ENCODE data around the gene RSBN1. TPM values are rescaled to one million over a fixed set of nuclear protein-coding genes. Genes with fewer than 3 reads are reported as not detected.
"Not testable (repeated sequence)": the region's sequence is repeated elsewhere in the genome, so short reads cannot be mapped to it uniquely, and the experiment has no call there.

RSBN1 gene
- total RNA-seq, 1 donor from 2014 or later, result 18.3 TPM

- no peak for DNase-seq
These were observed 29.9 kb downstream of the RSBN1 start for GRCh38 chr1:113782406-113782805.

DNA sequence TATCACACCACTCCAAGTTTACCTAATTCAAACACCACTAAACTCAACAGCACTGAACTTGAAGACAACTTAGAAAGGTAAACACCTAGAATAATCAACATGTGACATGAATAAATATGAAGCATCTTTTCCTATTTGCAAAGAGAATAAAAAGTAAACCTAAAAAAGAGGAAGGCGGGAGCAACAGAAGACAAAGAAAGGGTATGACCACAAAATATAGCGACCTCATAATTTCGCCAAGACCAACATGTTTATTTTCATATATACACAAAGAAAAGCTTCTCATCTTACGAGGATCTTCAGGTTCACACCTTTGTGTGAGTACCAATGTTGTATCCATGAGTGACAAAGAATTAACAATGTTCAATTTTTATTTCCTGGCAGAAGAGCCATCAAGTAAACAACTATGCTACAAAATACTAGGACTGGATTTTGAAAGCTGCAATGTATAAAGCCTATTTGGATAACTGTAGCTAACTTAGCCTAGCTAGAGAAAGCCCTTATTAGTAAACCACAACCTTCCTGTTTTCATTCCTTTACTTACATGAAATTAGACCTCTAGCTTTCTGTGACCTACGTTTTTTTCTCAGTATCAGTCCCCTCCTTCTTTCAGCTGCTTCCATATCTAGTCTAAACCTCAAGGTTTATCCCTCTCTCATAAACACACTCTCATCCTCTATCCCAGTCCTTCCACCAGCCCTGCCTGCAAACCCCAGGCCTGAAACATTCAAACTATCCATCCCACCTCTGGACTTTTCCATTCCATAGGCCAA, 31.7 kb downstream of the RSBN1 start:
- no peak for DNase-seq

- no peak for DNase-seq
These were observed 32.7 kb downstream of the RSBN1 start for GRCh38 chr1:113779542-113779941.

- no peak for DNase-seq
These were observed 34.7 kb downstream of the RSBN1 start for GRCh38 chr1:113777561-113777960.

GRCh38 chr1:113770031-113770430, 42.2 kb downstream of the RSBN1 start:
- no peak for DNase-seq

- no peak for DNase-seq
These were observed 42.7 kb downstream of the RSBN1 start for GRCh38 chr1:113769601-113769970.

DNA sequence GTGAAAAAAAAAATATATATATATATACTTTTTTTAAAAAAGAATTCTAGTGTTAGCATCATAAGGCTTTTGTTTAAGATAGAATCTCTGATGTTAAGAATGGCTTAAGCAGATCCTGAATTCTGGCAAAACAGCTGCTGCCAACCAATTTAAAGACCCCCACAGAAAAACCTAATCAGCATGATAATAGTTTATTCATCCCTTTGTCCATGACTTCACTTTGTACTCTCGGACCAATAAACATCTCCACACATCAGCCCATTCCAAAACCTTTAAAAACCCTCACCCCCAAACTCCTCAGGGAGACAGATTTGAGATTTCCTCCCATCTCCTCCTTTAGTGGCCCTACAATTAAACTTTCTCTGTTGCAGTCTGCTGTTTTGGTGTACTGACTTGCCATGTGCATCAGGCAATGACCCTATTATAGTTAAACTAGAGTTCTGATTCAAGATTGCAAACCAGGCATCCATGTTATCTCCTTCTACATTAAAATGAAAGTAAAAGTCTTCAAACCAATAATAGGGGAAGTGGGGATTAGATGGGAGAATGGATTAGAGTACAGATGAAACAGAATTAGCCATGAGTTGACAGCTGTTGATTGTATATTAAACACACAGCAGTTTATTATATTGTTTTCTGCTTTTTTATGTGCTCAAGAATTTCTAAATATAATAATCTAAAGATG, 43.2 kb downstream of the RSBN1 start:
- DNase-seq, result no peak

DNA sequence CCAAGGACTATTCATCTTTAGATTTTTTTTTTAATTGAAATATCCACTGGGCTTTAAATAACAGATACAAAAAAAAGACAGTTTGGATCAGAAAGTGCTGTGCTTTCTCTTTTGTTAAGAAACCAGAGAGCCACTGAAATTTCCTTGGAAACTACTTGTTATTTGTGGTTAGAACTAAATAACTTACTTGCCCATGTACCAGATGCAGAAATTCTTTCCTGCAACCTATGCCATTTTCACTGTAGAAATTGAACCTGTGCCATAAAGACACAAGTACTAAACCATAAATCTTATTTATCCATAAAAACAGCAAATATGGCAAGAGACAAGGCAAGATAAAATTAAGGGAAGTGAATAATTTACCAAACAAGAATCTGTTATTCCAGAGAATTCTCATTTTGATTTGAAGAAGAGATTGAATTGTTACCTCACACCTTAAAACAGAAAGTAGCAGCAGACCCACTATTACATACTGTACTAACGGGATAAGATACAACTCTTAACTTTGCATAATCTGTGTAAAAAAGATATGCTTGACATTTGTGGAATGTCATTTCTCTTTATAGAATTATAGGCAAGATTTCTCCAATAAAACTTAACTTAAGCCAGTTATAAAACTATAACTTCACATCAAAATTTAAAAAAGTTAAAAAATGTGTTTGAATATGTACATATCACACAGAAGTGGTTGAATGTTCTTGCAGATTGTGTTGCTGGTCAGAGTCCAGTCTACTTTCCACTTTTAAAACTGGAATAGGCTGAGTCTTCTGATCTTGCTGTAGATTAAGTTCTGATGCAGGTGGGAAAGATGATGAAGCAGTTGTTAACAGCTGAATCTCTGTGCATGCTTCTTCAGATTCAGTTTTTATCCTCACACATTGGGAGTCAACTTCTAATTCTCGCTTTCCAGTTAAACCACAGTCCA, 46.7 kb downstream of the RSBN1 start:
- no peak for DNase-seq

DNA sequence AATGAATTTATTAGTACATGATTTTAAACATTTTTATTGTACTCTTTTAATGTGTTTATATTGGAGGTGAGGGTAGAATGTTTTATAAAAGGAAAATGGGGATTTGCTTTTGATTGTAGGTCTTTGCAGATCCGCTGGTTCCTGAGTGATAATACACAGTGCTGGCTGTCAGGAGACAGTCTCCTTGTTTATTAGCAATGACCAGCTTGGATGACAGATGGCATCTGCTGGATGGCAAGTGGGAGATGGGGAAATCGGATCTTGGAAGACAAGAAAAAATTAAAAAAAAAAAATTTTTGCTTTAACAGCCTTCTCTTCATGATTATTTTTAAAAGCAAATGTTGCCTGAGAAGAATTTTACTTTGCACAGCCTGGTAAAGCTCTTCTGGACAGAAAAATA, 48.6 kb downstream of the RSBN1 start:
- no peak for DNase-seq

DNA sequence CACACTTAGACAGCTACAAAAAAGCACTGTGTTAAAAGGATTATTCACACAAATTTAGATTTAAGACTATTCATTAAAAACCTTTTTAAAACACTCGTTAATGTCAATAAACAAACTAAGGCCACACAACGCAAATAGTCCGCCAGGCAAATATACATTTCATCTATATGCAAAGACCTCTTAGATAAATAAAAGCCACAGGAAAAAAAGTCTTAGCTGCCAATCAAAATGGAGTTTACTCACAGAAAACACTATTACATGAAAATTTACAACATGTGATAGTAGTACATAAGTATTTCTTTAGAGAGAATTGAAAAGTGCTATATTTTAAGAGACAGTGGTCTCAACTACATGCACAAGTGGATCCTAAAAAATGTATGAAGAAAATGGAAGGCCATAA, 50.3 kb downstream of the RSBN1 start:
- no peak for DNase-seq

DNA sequence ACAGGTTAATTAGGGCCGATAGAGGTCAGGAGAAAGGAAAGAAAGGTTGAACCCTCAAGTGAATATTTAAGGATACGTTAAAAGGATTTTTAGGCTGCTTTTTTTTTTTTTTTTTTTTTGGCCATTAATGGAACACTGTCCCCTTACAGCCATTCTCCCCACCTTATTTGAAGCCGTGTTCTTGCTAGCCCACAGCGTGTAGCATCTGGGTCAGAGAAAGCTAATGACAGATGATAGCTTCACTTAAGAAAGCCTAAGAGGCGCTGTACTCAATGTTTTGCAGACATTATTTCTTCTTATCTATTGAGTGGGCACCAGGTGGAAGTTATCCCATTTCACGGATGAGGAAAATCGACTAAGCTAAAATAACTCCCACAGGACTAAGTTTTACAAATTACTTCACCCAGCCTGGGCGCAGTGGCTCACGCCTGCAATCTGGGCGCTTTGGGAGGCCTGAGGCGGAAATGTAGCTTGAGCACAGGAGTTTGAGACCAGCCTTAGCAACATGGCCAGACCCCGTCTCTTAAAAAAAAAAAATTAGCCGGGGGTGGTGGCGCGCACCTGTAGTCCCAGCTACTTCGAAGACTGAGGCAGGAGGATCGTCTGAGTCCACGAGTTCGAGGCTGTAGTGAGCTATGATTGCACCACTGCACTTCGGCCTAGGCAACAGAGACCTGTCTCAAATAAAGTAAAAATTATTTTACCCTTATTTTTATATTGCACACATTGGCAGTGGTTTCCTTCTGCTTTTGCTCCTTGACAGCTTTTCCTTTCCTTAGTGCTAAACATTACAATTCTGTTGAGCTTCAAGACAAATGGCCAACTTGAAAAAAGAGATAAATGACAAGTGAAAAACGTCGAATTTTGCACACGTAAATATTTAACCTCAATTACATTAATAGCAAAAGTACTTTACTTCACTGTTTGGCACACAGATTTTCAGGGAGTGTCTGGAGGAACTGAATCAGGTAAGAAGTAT, 51.9 kb downstream of the RSBN1 start:
- DNase-seq, result no peak

DNA sequence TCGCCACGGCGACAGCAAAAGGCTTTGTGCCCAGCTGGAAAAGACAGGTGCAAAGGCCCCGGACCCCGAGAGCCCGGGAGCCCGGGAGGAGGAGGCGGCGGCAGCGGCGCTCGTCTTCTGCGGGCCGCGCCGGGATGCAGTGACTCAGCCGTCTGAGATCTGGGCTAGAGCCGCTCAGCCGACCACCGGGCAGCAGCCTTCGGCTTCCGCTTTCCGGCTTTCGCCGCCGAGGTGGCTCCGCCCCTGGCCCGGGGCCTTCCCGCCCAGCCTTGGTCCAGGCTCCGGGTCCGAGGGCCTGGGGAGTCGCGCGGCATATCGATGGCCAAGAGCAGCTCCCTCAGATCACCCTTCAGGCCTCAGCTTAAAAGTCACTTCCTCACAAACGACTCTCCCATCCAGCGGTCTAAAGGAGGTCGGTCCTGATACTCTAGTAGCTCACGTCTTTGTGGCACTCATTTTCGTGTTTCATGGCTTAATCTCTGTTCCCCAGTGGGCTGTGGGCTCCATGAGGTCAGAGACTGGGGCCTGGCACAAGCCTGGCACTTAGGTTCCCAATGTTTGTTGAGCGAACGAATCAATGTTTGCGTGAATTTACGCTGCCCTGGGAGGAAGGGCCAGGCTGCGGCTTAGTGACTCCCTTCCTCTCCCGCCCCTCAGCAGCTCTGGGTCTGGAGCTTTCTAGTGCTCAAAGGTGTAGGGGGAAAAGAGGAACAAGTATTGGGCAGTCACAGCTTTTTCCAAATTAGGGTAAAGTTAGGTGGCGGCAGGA, 52.8 kb downstream of the RSBN1 start, which contains the start of gene PHTF1:
Gene PHTF1 (minus strand): TSS at position 154 of the 769 bp plus-strand sequence. CDS start 783 bp downstream, outside the sequence.
- DNase-seq, result peak; percentile 33

DNA sequence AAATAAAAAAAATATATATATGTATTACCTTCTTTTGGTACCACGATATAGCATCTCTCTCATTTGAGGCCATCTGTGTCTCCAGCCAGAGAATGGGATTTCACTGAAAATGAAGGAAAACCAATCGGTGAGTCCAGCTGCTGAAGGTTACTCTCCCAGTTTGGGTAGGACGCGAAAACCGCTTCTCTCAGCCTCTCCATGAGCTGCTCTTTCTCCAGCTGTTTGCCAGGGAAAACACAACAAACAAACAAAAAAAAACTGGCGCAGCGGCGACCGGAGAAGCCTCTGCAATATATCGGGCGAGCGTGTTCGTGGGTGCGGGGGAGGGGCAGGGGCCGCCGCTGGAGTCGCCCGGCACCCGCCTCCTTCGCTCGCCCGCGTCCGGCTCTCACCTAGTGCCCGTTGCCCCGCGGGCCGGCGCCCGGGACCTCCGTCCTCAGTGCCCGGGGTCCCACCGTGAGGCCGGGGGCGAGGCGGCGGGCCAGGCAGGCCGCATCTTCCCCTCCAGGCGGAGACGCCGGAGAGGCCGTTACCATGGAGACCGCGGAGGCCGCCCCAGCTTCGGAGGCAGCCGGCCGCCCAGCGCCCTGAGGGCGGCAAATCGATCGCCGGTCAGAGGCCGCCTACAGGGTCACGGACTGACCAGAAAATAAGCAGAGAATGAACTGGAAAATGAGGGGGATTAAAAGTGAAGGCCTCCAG, 53.5 kb downstream of the RSBN1 start:
- peak; percentile 42 for DNase-seq

DNA sequence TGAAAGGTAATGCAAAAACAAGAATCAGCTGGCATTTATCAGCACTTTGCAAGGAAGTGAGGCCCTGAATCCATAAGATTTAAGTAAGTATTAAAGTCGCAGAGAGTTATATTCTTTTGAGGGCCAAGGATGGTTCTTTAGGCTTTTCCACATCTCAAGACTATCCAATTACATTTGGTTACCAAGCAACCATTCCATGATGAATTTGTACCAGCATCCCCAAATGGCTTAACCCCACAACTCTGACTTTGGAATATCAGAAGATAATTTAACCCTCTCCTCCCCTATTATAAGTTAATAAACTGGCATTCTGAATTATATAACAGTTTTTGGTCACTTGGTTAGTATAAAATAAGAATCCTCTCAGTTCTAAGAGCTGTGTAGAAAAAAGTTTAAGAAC, 55.8 kb downstream of the RSBN1 start:
- DNase-seq, result no peak

- not testable (repeated sequence) for DNase-seq
These were observed 58.9 kb downstream of the RSBN1 start for GRCh38 chr1:113753333-113753732.

GRCh38 chr1:113751516-113751915, 60.8 kb downstream of the RSBN1 start:
- no peak for DNase-seq

GRCh38 chr1:113751114-113751513, 61.2 kb downstream of the RSBN1 start:
- no peak for DNase-seq

GRCh38 chr1:113749402-113749801, 62.9 kb downstream of the RSBN1 start:
- DNase-seq, result no peak

GRCh38 chr1:113747376-113747775, 64.9 kb downstream of the RSBN1 start:
- no peak for DNase-seq

GRCh38 chr1:113745425-113745824, 66.9 kb downstream of the RSBN1 start:
- no peak for DNase-seq
